GM23338 (cell line): Measurements from ENCODE around the gene GJC2. TPM values are rescaled to one million over a fixed set of nuclear protein-coding genes. Genes with fewer than 3 reads are reported as not detected.

Source experiments
- ATAC-seq: fragments of 200-7000 bp; cut with Tn5 transposase; 3 replicates; pipeline ENCODE4 v1.9.1; 2020
- DNase-seq: peaks from one replicate; pipeline ENCODE4 v3.0.0-alpha.2; 2015; ENCODE audit warnings: low spot score
- H2AFZ ChIP-seq: fragments of 200-600 bp; sonication (generic); 2 replicates; pipeline ENCODE4 v1.8.0; 2016; ENCODE audit warnings: antibody characterized with exemption, mild to moderate bottlenecking, moderate library complexity
- H3F3A ChIP-seq: fragments of 200-600 bp; sonication (generic); replicated peaks from 2 replicates; pipeline ENCODE4 v1.8.0; 2017; ENCODE audit warnings: antibody characterized with exemption, mixed run types, low read depth
- H3K27ac ChIP-seq: fragments of 200-600 bp; sonication (generic); 2 replicates; pipeline ENCODE4 v1.6.1; 2016; ENCODE audit warnings: low read depth
- H3K27me3 ChIP-seq: fragments of 200-600 bp; sonication (generic); 2 replicates; pipeline ENCODE4 v1.8.0; 2016; ENCODE audit warnings: mild to moderate bottlenecking, mixed run types, moderate library complexity; ENCODE audit not compliant: insufficient read depth
- H3K36me3 ChIP-seq: fragments of 200-600 bp; sonication (generic); 2 replicates; pipeline ENCODE4 v1.8.0; 2016; ENCODE audit warnings: mild to moderate bottlenecking; ENCODE audit not compliant: insufficient read depth
- H3K4me1 ChIP-seq: fragments of 200-600 bp; sonication (generic); 2 replicates; pipeline ENCODE4 v1.8.0; 2016; ENCODE audit warnings: mild to moderate bottlenecking, moderate library complexity; ENCODE audit not compliant: insufficient read depth
- H3K4me2 ChIP-seq: fragments of 200-600 bp; sonication (generic); 2 replicates; pipeline ENCODE4 v1.7.1; 2017; ENCODE audit warnings: mixed run types
- H3K4me3 ChIP-seq: fragments of 200-600 bp; sonication (generic); 2 replicates; pipeline ENCODE4 v1.6.1; 2016; ENCODE audit warnings: mixed run types
- H3K79me2 ChIP-seq: fragments of 200-600 bp; sonication (generic); replicated peaks from 2 replicates; pipeline ENCODE4 v1.8.0; 2017; ENCODE audit warnings: mild to moderate bottlenecking; ENCODE audit not compliant: insufficient read depth
- H3K9me2 ChIP-seq: fragments of 200-600 bp; sonication (generic); 2 replicates; pipeline ENCODE4 v1.8.0; 2017; ENCODE audit not compliant: insufficient read depth
- H4K20me1 ChIP-seq: fragments of 200-600 bp; sonication (generic); replicated peaks from 2 replicates; pipeline ENCODE4 v1.8.0; 2017; ENCODE audit warnings: mild to moderate bottlenecking; ENCODE audit not compliant: insufficient read depth
- H3K27ac Mint-ChIP-seq: 2 replicates; pipeline ENCODE4 v1.8.0; 2020; ENCODE audit warnings: inconsistent platforms, mild to moderate bottlenecking, moderate library complexity, mixed read lengths
- H3K27me3 Mint-ChIP-seq: 3 replicates; pipeline ENCODE4 v1.8.0; 2022; ENCODE audit warnings: low read depth, mild to moderate bottlenecking, moderate library complexity, mixed read lengths, inconsistent platforms; ENCODE audit not compliant: insufficient read depth, poor library complexity
- H3K36me3 Mint-ChIP-seq: 3 replicates; pipeline ENCODE4 v1.8.0; 2021; ENCODE audit warnings: low read depth, mild to moderate bottlenecking, inconsistent platforms, moderate library complexity, mixed read lengths
- H3K4me1 Mint-ChIP-seq: 3 replicates; pipeline ENCODE4 v1.8.0; 2020; ENCODE audit warnings: mild to moderate bottlenecking, inconsistent platforms, mixed read lengths
- H3K4me3 Mint-ChIP-seq: 3 replicates; pipeline ENCODE4 v1.8.0; 2021; ENCODE audit warnings: moderate library complexity, mild to moderate bottlenecking, inconsistent platforms, mixed read lengths
- H3K9me3 Mint-ChIP-seq: 3 replicates; pipeline ENCODE4 v1.8.0; 2020; ENCODE audit warnings: moderate library complexity, mild to moderate bottlenecking, inconsistent platforms, mixed read lengths
- CREB1 ChIP-seq: fragments of 250-450 bp; sonication (Bioruptor Pico); IDR thresholded peaks from 2 replicates; pipeline ENCODE4 v1.5.0; 2020; ENCODE audit warnings: low read depth, mild to moderate bottlenecking, moderate library complexity
- CTCF ChIP-seq, 2 experiments: fragments of 200-600 bp in 1 of 2; sonication (generic) in 1 of 2; conservative IDR thresholded peaks; 2 replicates each; pipeline versions ENCODE4 v1.5.1 to v1.6.1; 2016 to 2017; ENCODE audit warnings: antibody characterized with exemption in 2 of 2, low read depth in 2 of 2, mild to moderate bottlenecking in 2 of 2, moderate library complexity in 1 of 2
- ETS1 ChIP-seq: IDR thresholded peaks from 2 replicates; pipeline ENCODE4 v1.6.1; 2016; ENCODE audit warnings: antibody characterized with exemption
- EZH2 ChIP-seq: fragments of 200-600 bp; sonication (generic); IDR thresholded peaks from one replicate; pipeline ENCODE4 v1.8.0; 2017; ENCODE audit warnings: antibody characterized with exemption, mild to moderate bottlenecking, low read depth; ENCODE audit not compliant: unreplicated experiment
- EZH2phosphoT487 ChIP-seq: fragments of 200-600 bp; sonication (generic); IDR thresholded peaks from one replicate; pipeline ENCODE4 v1.8.1; 2018; ENCODE audit warnings: antibody characterized with exemption; ENCODE audit not compliant: unreplicated experiment
- JUNB ChIP-seq: IDR thresholded peaks from one replicate; pipeline ENCODE4 v1.6.1; 2016; ENCODE audit warnings: antibody characterized with exemption; ENCODE audit not compliant: unreplicated experiment
- NANOG ChIP-seq: IDR thresholded peaks from 2 replicates; pipeline ENCODE4 v1.6.1; 2016; ENCODE audit warnings: antibody characterized with exemption, borderline replicate concordance
- POLR2AphosphoS5 ChIP-seq: IDR thresholded peaks from 2 replicates; pipeline ENCODE4 v1.6.1; 2016; ENCODE audit warnings: antibody characterized with exemption, low read depth
- REST ChIP-seq: IDR thresholded peaks from one replicate; pipeline ENCODE4 v1.6.1; 2018; ENCODE audit warnings: antibody characterized with exemption; ENCODE audit not compliant: unreplicated experiment
- STAT1 ChIP-seq: IDR thresholded peaks from one replicate; pipeline ENCODE4 v1.6.1; 2016; ENCODE audit warnings: antibody characterized with exemption; ENCODE audit not compliant: unreplicated experiment
- ZNF114 ChIP-seq: fragments of 250-450 bp; sonication (Bioruptor Pico); IDR thresholded peaks from 2 replicates; pipeline ENCODE4 v1.5.0; 2020; ENCODE audit warnings: mild to moderate bottlenecking, moderate library complexity
- ZNF331 ChIP-seq: fragments of 250-450 bp; sonication (Bioruptor Pico); IDR thresholded peaks from 2 replicates; pipeline ENCODE4 v1.5.0; 2020; ENCODE audit warnings: low read depth, mild to moderate bottlenecking, moderate library complexity
- ZNF462 ChIP-seq: fragments of 250-450 bp; sonication (Bioruptor Pico); IDR thresholded peaks from 2 replicates; pipeline ENCODE4 v1.5.0; 2020; ENCODE audit warnings: mild to moderate bottlenecking, moderate library complexity
- polyA plus RNA-seq: library from polyadenylated mRNA; unstranded; fragments of >200 nt; fragmentation: Nextera tagmentation; extraction: Ambion mirVana; gene quantifications from 2 replicates; pipeline ENCODE4 v1.2.1, GENCODE V29; 2016
- total RNA-seq: library from RNA; depleted of rRNA; stranded (reverse); fragments of >200 nt; shearing (Covaris generic); gene quantifications from 2 replicates; pipeline ENCODE4 v1.2.3, GENCODE V29; 2014

The GJC2 gene
- total and polyA plus RNA-seq, 2 experiments from 2014 or later, result 0.15 to 1.2 TPM

- Mint-ChIP-seq H3K27me3 (peaks cover 10% of the 10 kb centered on the region), H3K27ac (no peak overlapping the region), H3K9me3 (no peaks in the 10 kb centered on the region; the same call in 2 of the 3 replicates), H3K4me1 (no peaks in the 10 kb centered on the region; the same call in 2 of the 3 replicates), H3K36me3 (peaks cover 2% of the 10 kb centered on the region; the same call in 1 of the 3 replicates), H3K4me3 (no peak overlapping the region)
- Histone ChIP-seq H3F3A (peaks cover 4% of the 10 kb centered on the region; the same call in 1 of the 2 replicates), H2AFZ (no peak overlapping the region), H3K4me2 (no peak overlapping the region), H3K27ac (no peak overlapping the region), H3K79me2 (0 out of 2 replicates have a peak, but pooled peaks cover 3% of the 10 kb centered on the region), H3K36me3 (no peaks in the 10 kb centered on the region), H3K4me1 (no peaks in the 10 kb centered on the region), H3K9me2 (no peaks in the 10 kb centered on the region), H3K4me3 (no peak overlapping the region), H4K20me1 (no peaks in the 10 kb centered on the region; the same call in 1 of the 2 replicates), H3K27me3 (no peaks in the 10 kb centered on the region)
- TF ChIP-seq EZH2 (no peak), ZNF462 (CRISPR knock-in tag) (no peak), JUNB (no peak), ZNF331 (CRISPR knock-in tag) (no peak), POLR2AphosphoS5 (no peak), ETS1 (no peak), ZNF114 (CRISPR knock-in tag) (no peak), REST (no peak), NANOG (no peak), STAT1 (no peak), CTCF (conservative IDR thresholded peaks at IDR 0.05; ENCODE audit: low read depth in 2 of 2) (no peak), CREB1 (no peak), EZH2phosphoT487 (no peak)
- DNase-seq, result no peak
- ATAC-seq, result no peak
These were observed 26.9 kb downstream of the GJC2 start for GRCh38 chr1:228176461-228177182.
